Measurements from ENCODE around the gene AUTS2. TPM values are rescaled to one million over a fixed set of nuclear protein-coding genes. Genes with fewer than 3 reads are reported as not detected.

Gene AUTS2
- total RNA-seq, 1 donor from 2014 or later: 53.0 TPM

DNA sequence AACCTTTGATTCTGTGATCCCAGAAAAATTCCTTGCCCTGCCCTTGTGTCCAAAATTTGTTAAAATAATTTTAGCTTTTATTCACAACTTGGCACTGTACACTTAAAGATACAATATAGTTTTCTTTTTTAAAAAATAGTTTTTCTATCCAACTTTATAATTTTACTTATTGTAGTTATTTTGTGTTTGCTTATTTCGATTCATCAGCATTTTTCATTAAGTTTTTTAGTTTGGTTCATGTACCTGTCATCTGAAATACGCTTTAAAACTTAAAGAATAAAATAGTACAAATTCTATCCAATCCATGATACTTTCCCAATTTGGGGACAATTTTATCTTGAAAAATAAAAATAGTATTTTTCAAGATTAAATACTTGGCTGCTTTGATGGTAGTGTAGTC, 514.8 kb downstream of the AUTS2 start:
- Histone ChIP-seq H3K27ac (no peak overlapping the region), H3K9me3 (no peaks in the 10 kb centered on the region), H3K4me1 (no peaks in the 10 kb centered on the region), H3K36me3 (no peaks in the 10 kb centered on the region), H3K4me3 (no peak overlapping the region), H3K27me3 (no peaks in the 10 kb centered on the region)
- no peak for DNase-seq (ENCODE audit: extremely low spot score in 2 of 2)
- no peak for TF ChIP-seq POLR2AphosphoS5 (IDR thresholded peaks at IDR 0.05; ENCODE audit: insufficient read depth in 1 of 2, low read depth in 1 of 2)
- no peak for TF ChIP-seq POLR2A (IDR thresholded peaks at IDR 0.05)
- TF ChIP-seq, protein P1, sequence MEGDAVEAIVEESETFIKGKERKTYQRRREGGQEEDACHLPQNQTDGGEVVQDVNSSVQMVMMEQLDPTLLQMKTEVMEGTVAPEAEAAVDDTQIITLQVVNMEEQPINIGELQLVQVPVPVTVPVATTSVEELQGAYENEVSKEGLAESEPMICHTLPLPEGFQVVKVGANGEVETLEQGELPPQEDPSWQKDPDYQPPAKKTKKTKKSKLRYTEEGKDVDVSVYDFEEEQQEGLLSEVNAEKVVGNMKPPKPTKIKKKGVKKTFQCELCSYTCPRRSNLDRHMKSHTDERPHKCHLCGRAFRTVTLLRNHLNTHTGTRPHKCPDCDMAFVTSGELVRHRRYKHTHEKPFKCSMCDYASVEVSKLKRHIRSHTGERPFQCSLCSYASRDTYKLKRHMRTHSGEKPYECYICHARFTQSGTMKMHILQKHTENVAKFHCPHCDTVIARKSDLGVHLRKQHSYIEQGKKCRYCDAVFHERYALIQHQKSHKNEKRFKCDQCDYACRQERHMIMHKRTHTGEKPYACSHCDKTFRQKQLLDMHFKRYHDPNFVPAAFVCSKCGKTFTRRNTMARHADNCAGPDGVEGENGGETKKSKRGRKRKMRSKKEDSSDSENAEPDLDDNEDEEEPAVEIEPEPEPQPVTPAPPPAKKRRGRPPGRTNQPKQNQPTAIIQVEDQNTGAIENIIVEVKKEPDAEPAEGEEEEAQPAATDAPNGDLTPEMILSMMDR (IDR thresholded peaks at IDR 0.05): no peak
- intact Hi-C loops (cut with DNase I): no loop called here

DNA sequence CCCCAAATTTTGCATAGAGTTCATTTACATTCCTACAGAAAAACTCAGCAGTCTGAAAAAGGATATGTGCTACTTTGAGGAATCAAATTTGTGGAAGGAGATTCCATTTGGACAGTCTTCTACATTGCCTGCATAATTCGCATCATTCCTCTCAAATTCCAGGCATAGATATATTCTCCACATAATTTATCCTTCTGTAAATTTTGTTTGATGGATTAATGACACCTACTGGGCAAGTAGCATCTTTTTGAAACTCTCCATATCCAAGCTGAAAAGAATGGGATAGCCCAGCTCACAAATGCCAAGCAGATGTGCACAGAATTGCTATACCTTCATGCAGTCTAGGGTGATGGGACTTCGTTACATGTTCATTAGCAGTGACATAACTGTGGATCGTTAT, 515.3 kb downstream of the AUTS2 start:
- H3K36me3 ChIP-seq: no peaks in the 10 kb centered on the region
- DNase-seq (ENCODE audit: extremely low spot score in 2 of 2): no peak
- H3K4me3 ChIP-seq: no peak overlapping the region
- TF ChIP-seq POLR2AphosphoS5 (IDR thresholded peaks at IDR 0.05; ENCODE audit: insufficient read depth in 1 of 2, low read depth in 1 of 2) (no peak), POLR2A (IDR thresholded peaks at IDR 0.05) (no peak)
- TF ChIP-seq, protein P1 (IDR thresholded peaks at IDR 0.05): no peak
- H3K4me1 ChIP-seq: no peaks in the 10 kb centered on the region
- no peak overlapping the region for H3K27ac ChIP-seq
- H3K9me3 ChIP-seq: no peaks in the 10 kb centered on the region
- intact Hi-C loops (cut with DNase I): no loop called here
- no peaks in the 10 kb centered on the region for H3K27me3 ChIP-seq

DNA sequence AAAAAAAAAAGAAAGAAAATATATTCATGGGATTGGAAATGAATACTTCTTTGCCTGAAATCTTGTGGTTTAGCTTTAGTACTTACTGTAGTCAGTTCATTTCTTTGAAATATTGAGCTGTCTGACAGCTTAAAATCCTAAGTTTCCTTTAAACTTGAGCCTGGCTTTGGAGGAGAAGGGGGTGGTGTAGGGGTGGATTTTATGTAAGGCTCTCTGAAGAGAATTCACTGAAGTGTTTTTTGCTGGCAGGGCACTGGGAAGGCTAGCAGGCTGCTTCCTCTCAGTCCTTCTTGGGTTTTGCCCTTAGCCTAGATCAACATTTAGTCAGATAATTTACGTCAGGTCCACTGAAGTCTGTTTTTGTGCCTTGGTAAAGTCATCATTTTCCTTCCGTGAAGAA, 516.5 kb downstream of the AUTS2 start:
- Histone ChIP-seq H3K4me3 (no peak overlapping the region), H3K4me1 (no peaks in the 10 kb centered on the region), H3K36me3 (no peaks in the 10 kb centered on the region), H3K27ac (no peak overlapping the region), H3K9me3 (no peaks in the 10 kb centered on the region), H3K27me3 (no peaks in the 10 kb centered on the region)
- TF ChIP-seq POLR2A (IDR thresholded peaks at IDR 0.05) (no peak), POLR2AphosphoS5 (IDR thresholded peaks at IDR 0.05; ENCODE audit: insufficient read depth in 1 of 2, low read depth in 1 of 2) (no peak)
- TF ChIP-seq, protein P1 (IDR thresholded peaks at IDR 0.05): no peak
- intact Hi-C loops (cut with DNase I): no loop called here
- DNase-seq (ENCODE audit: extremely low spot score in 2 of 2): no peak

DNA sequence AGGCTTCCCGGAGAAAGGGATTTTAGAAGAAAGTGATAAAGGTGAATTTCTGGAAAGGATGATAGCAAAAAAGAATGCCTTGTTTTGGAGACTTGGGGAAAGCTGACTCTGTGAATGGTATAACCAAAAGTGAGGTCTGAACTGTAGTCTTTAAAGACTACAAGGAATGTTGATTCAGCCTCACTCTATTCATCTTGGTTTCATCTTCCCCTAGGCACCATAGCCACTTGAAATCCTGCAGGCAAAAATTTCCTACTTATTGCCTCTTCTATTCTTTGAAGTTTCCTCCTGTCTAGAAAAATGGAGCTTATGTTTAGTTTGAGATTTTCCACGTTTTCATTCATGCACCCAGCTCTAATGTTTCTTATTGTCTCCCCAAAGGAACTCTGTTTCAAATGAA, 518.0 kb downstream of the AUTS2 start:
- Histone ChIP-seq H3K36me3 (no peaks in the 10 kb centered on the region), H3K27me3 (no peaks in the 10 kb centered on the region), H3K27ac (no peak overlapping the region), H3K4me3 (no peak overlapping the region), H3K4me1 (no peaks in the 10 kb centered on the region), H3K9me3 (no peaks in the 10 kb centered on the region)
- TF ChIP-seq, protein P1 (IDR thresholded peaks at IDR 0.05): no peak
- TF ChIP-seq POLR2AphosphoS5 (IDR thresholded peaks at IDR 0.05; ENCODE audit: insufficient read depth in 1 of 2, low read depth in 1 of 2) (no peak), POLR2A (IDR thresholded peaks at IDR 0.05) (no peak)
- intact Hi-C loops (cut with DNase I): no loop called here
- DNase-seq (ENCODE audit: extremely low spot score in 2 of 2): no peak

DNA sequence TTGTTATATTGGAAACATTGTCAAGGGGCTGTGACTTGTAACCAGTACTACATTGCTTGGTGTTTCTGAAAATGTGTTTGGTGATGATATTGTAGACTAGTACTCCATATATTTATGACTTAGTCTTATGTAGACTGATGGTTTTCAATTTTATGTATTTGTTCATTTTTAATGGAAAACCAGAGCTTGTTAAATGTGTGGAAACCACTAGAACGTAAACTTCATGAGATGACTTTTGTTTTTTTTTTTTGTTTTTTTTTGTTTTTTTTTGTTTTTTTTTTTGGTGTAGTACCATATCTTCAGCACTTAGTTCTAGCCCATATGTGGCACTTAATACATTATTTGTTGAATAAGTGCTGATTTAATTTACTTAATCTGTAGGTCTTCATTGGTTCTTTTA, 518.6 kb downstream of the AUTS2 start:
- no peak for DNase-seq (ENCODE audit: extremely low spot score in 2 of 2)
- no peaks in the 10 kb centered on the region for H3K27me3 ChIP-seq
- H3K4me1 ChIP-seq: no peaks in the 10 kb centered on the region
- H3K9me3 ChIP-seq: no peaks in the 10 kb centered on the region
- no peak overlapping the region for H3K4me3 ChIP-seq
- no peaks in the 10 kb centered on the region for H3K36me3 ChIP-seq
- TF ChIP-seq POLR2AphosphoS5 (IDR thresholded peaks at IDR 0.05; ENCODE audit: insufficient read depth in 1 of 2, low read depth in 1 of 2) (no peak), POLR2A (IDR thresholded peaks at IDR 0.05) (no peak)
- TF ChIP-seq, protein P1 (IDR thresholded peaks at IDR 0.05): no peak
- intact Hi-C loops (cut with DNase I): no loop called here
- H3K27ac ChIP-seq: no peak overlapping the region

Data from vagina (tissue), 2 donors.